GM12891 (cell line): Measurements from ENCODE around the gene HOXA6.

Experiments
- POLR2A ChIP-seq: IDR thresholded peaks from 2 replicates; pipeline ENCODE4 v1.6.1; 2011; ENCODE audit warnings: low read depth, low read length, control low read depth
- TAF1 ChIP-seq: IDR thresholded peaks from 2 replicates; pipeline ENCODE4 v1.6.1; 2011; ENCODE audit warnings: low read depth, low read length, control low read depth

DNA sequence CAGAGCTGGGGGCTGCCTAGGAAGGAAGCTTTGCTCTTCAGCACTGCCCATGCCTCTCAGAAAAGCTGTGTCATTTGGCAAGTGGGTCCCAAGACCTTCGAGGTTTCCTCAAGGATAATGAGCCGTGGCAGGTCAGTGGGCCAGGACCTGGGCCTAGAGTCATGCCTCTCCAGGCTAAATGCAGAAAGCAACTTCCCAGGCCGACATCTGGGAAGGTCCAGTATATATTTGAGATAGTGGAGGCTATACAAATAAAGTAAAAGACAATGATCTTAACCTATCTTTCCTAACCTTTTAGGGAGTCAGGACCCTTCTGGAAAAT is 28.9 kb upstream of the HOXA6 start:
- TF ChIP-seq TAF1 (no peak), POLR2A (no peak)
